Endodermal cell (in vitro differentiated cells): ENCODE data around the gene ST3GAL5. TPM values are rescaled to one million over a fixed set of nuclear protein-coding genes. Genes with fewer than 3 reads are reported as not detected.

Source experiments
- DNase-seq: peaks from one replicate; pipeline ENCODE4 v3.0.0-alpha.2; 2017
- H3K27ac ChIP-seq: 2 replicates; pipeline ENCODE4 v1.5.1; 2013; ENCODE audit warnings: mild to moderate bottlenecking, low read depth, low read length, moderate library complexity
- H3K27me3 ChIP-seq: 2 replicates; pipeline ENCODE4 v1.6.1; 2013; ENCODE audit warnings: mild to moderate bottlenecking, low read length, moderate library complexity; ENCODE audit not compliant: insufficient read depth, control insufficient read depth, poor library complexity, severe bottlenecking
- H3K36me3 ChIP-seq: 2 replicates; pipeline ENCODE4 v1.7.0; 2013; ENCODE audit warnings: mild to moderate bottlenecking, low read length, moderate library complexity; ENCODE audit not compliant: control insufficient read depth, insufficient read depth
- H3K4me1 ChIP-seq: one replicate; pipeline ENCODE4 v1.7.0; 2013; ENCODE audit warnings: low read length; ENCODE audit not compliant: control insufficient read depth, insufficient read depth
- H3K4me3 ChIP-seq: 2 replicates; pipeline ENCODE4 v1.5.1; 2013; ENCODE audit warnings: mild to moderate bottlenecking, low read length, moderate library complexity
- H3K9ac ChIP-seq: 2 replicates; pipeline ENCODE4 v1.6.1; 2013; ENCODE audit warnings: mild to moderate bottlenecking, low read length, moderate library complexity; ENCODE audit not compliant: poor library complexity, severe bottlenecking; ENCODE audit errors: extremely low read depth
- H3K9me3 ChIP-seq: 2 replicates; pipeline ENCODE4 v1.6.1; 2013; ENCODE audit warnings: mild to moderate bottlenecking, low read length, moderate library complexity; ENCODE audit not compliant: control insufficient read depth
- H3K27ac Mint-ChIP-seq: 2 replicates; pipeline ENCODE4 v1.8.0; 2020; ENCODE audit warnings: mixed read lengths
- H3K27me3 Mint-ChIP-seq: 2 replicates; pipeline ENCODE4 v1.8.0; 2021; ENCODE audit warnings: mild to moderate bottlenecking, mixed read lengths; ENCODE audit not compliant: insufficient read depth
- H3K36me3 Mint-ChIP-seq: 2 replicates; pipeline ENCODE4 v1.8.0; 2020; ENCODE audit warnings: low read depth, mixed read lengths
- H3K4me1 Mint-ChIP-seq: 2 replicates; pipeline ENCODE4 v1.8.0; 2020; ENCODE audit warnings: mixed read lengths
- H3K4me3 Mint-ChIP-seq: 2 replicates; pipeline ENCODE4 v1.8.0; 2020; ENCODE audit warnings: mild to moderate bottlenecking, moderate library complexity, mixed read lengths
- H3K9me3 Mint-ChIP-seq: 2 replicates; pipeline ENCODE4 v1.8.0; 2020; ENCODE audit warnings: mild to moderate bottlenecking, mixed read lengths
- WGBS, 2 experiments: methylation state at CpG; one replicate each; pipeline versions ENCODE4 v1.1.5 to v1.1.7; 2013; ENCODE audit warnings: missing lambda C conversion rate in 2 of 2, mixed read lengths in 1 of 2; ENCODE audit not compliant: insufficient coverage in 1 of 2, insufficient read length in 1 of 2; 5-methylcytosine and 5-hydroxymethylcytosine counted together
- total RNA-seq, 2 donors: library from RNA; stranded (reverse); fragmentation: NEBNext Ultra II Directional in 1 of 2; extraction: Animal tissue kit (Norgen Biotek cat#: 25700) in 1 of 2; gene quantifications; 2 replicates in 1 of 2; 3 replicates in 1 of 2; pipeline ENCODE4 v1.2.1, GENCODE V29; 2021
- TF ChIP-seq, protein P1 (sequence below): fragments of 200-600 bp; sonication (generic); conservative IDR thresholded peaks from 2 replicates; pipeline ENCODE4 v1.5.0; 2021; ENCODE audit warnings: antibody characterized with exemption, mild to moderate bottlenecking

Gene ST3GAL5
- total RNA-seq, 2 donors from 2014 or later = 26.6 to 27.4 TPM

DNA sequence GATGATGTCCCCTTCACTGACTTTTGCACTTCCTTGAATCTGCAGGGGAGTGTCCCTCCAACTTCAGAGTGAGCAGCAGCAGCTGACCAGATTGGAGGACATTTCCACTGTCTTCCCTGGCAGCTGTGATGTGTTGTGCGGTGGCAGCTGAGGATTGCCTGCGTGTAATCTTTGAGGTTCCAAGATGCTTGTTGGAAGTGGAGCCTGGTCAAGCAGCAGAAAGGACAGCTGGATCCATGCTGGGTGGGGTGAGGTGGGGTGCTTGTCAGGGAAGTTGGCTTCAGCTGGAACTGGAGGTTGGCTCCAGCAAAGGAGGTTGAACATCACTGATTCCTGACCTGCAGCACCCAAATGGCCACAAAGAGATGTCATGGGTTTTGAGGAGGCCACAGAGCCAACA, 64.8 kb downstream of the ST3GAL5 start:
- TF ChIP-seq, protein P1, sequence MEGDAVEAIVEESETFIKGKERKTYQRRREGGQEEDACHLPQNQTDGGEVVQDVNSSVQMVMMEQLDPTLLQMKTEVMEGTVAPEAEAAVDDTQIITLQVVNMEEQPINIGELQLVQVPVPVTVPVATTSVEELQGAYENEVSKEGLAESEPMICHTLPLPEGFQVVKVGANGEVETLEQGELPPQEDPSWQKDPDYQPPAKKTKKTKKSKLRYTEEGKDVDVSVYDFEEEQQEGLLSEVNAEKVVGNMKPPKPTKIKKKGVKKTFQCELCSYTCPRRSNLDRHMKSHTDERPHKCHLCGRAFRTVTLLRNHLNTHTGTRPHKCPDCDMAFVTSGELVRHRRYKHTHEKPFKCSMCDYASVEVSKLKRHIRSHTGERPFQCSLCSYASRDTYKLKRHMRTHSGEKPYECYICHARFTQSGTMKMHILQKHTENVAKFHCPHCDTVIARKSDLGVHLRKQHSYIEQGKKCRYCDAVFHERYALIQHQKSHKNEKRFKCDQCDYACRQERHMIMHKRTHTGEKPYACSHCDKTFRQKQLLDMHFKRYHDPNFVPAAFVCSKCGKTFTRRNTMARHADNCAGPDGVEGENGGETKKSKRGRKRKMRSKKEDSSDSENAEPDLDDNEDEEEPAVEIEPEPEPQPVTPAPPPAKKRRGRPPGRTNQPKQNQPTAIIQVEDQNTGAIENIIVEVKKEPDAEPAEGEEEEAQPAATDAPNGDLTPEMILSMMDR = no peak
- 89 to 100% methylated on average over 2 of the region's 2 CpGs for WGBS, 2 experiments

DNA sequence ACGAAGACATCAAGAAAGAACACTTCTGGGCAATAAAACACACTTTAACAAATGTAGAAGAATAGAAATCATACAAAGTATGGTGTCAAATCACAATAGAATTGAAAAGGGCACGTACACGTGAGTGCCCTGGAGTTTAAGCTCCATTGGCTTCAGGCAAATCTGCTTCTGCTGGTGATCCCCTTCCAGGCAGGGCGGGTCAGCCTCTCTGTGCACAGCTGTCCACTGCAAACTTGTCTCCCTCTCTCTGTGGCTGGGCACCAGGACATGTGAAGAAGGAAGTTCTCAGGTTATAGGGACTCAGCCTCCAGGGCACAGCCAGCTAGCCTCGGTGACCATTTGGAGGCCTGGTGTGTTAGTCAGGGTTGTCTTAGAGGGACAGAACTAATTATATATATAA, 66.0 kb downstream of the ST3GAL5 start:
- no peaks in the 10 kb centered on the region for H3K9me3 Mint-ChIP-seq
- peaks cover 13% of the 10 kb centered on the region for H3K27me3 ChIP-seq
- H3K27me3 Mint-ChIP-seq = peaks cover 35% of the 10 kb centered on the region
- WGBS, 2 experiments = 86 to 90% methylated on average over 4 of the region's 5 CpGs
- TF ChIP-seq, protein P1 = no peak
- no peaks in the 10 kb centered on the region for H3K36me3 ChIP-seq
- H3K9ac ChIP-seq = no peak overlapping the region
- H3K27ac ChIP-seq = no peak overlapping the region
- H3K27ac Mint-ChIP-seq = no peak overlapping the region
- peaks cover 4% of the 10 kb centered on the region for H3K4me1 ChIP-seq
- H3K4me3 Mint-ChIP-seq = no peak overlapping the region
- no peak overlapping the region for H3K4me3 ChIP-seq
- peak; percentile 38 for DNase-seq
- no peaks in the 10 kb centered on the region for H3K9me3 ChIP-seq
- no peaks in the 10 kb centered on the region for H3K36me3 Mint-ChIP-seq
- H3K4me1 Mint-ChIP-seq = peaks cover 8% of the 10 kb centered on the region

More for the DNA sequence above, 64.8 kb downstream of the ST3GAL5 start:
- H3K9ac ChIP-seq = no peak overlapping the region
- H3K27ac ChIP-seq = no peak overlapping the region
- H3K36me3 Mint-ChIP-seq = no peaks in the 10 kb centered on the region
- no peak for DNase-seq
- H3K27ac Mint-ChIP-seq = no peak overlapping the region
- H3K27me3 Mint-ChIP-seq = peaks cover 35% of the 10 kb centered on the region
- H3K9me3 Mint-ChIP-seq = no peaks in the 10 kb centered on the region
- H3K4me1 Mint-ChIP-seq = peaks cover 10% of the 10 kb centered on the region
- H3K4me3 ChIP-seq = no peak overlapping the region
- peaks cover 13% of the 10 kb centered on the region for H3K27me3 ChIP-seq
- no peaks in the 10 kb centered on the region for H3K9me3 ChIP-seq
- H3K4me3 Mint-ChIP-seq = no peak overlapping the region
- H3K36me3 ChIP-seq = no peaks in the 10 kb centered on the region
- peaks cover 4% of the 10 kb centered on the region for H3K4me1 ChIP-seq

DNA sequence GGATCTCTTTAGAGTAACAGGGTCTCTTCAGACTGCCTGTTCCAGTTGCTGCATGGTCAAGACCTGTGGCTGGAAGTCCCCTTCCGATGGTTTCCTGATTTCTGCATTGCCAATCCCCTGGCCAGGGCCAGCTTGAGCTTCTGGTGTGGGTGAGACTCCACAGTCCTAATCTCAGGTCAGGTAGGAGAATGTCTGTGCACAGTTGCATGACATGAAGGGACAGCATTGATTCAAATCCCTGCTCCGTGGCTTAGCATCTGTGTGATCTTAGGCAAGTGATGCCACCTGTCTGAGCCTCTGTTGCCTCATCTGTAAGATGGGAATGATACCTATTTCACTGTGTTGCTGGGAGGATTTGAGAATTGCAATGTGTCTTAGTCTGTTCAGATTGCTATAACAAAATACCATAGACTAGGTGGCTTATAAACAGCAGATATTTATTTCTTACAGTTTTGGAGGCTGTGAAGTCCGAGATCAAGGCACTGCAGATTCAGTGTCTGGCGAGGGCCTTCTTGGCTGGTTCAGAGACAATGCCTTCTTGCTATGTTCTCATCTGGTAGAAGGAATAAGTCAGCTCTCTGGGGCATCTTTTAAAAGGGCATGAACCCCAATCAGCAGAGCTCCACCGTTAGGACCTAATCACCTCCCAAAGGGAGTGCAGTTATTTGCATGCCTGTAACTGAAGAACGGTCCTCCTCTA, 68.8 kb downstream of the ST3GAL5 start:
- H3K27me3 ChIP-seq = peaks cover 13% of the 10 kb centered on the region
- no peaks in the 10 kb centered on the region for H3K36me3 ChIP-seq
- H3K27ac Mint-ChIP-seq = no peak overlapping the region
- WGBS, 2 experiments = 83 to 87% methylated on average over 4 to 6 of the region's 6 CpGs
- no peak overlapping the region for H3K4me3 Mint-ChIP-seq
- no peaks in the 10 kb centered on the region for H3K9me3 Mint-ChIP-seq
- no peak overlapping the region for H3K27ac ChIP-seq
- H3K4me1 ChIP-seq = peaks cover 4% of the 10 kb centered on the region
- H3K4me1 Mint-ChIP-seq = peaks cover 7% of the 10 kb centered on the region
- no peak for DNase-seq
- H3K36me3 Mint-ChIP-seq = no peaks in the 10 kb centered on the region
- H3K27me3 Mint-ChIP-seq = peaks cover 20% of the 10 kb centered on the region
- H3K9ac ChIP-seq = no peak overlapping the region
- TF ChIP-seq, protein P1 = no peak
- H3K4me3 ChIP-seq = no peak overlapping the region
- no peaks in the 10 kb centered on the region for H3K9me3 ChIP-seq
